GM23338 (cell line): ENCODE data around the gene NFIB. TPM values are rescaled to one million over a fixed set of nuclear protein-coding genes. Genes with fewer than 3 reads are reported as not detected.

Experiments used
- ATAC-seq: fragments of 200-7000 bp; cut with Tn5 transposase; 3 replicates; pipeline ENCODE4 v1.9.1; 2020
- DNase-seq: peaks from one replicate; pipeline ENCODE4 v3.0.0-alpha.2; 2015; ENCODE audit warnings: low spot score
- H2AFZ ChIP-seq: fragments of 200-600 bp; sonication (generic); 2 replicates; pipeline ENCODE4 v1.8.0; 2016; ENCODE audit warnings: antibody characterized with exemption, mild to moderate bottlenecking, moderate library complexity
- H3F3A ChIP-seq: fragments of 200-600 bp; sonication (generic); replicated peaks from 2 replicates; pipeline ENCODE4 v1.8.0; 2017; ENCODE audit warnings: antibody characterized with exemption, mixed run types, low read depth
- H3K27ac ChIP-seq: fragments of 200-600 bp; sonication (generic); 2 replicates; pipeline ENCODE4 v1.6.1; 2016; ENCODE audit warnings: low read depth
- H3K27me3 ChIP-seq: fragments of 200-600 bp; sonication (generic); 2 replicates; pipeline ENCODE4 v1.8.0; 2016; ENCODE audit warnings: mild to moderate bottlenecking, mixed run types, moderate library complexity; ENCODE audit not compliant: insufficient read depth
- H3K36me3 ChIP-seq: fragments of 200-600 bp; sonication (generic); 2 replicates; pipeline ENCODE4 v1.8.0; 2016; ENCODE audit warnings: mild to moderate bottlenecking; ENCODE audit not compliant: insufficient read depth
- H3K4me1 ChIP-seq: fragments of 200-600 bp; sonication (generic); 2 replicates; pipeline ENCODE4 v1.8.0; 2016; ENCODE audit warnings: mild to moderate bottlenecking, moderate library complexity; ENCODE audit not compliant: insufficient read depth
- H3K4me2 ChIP-seq: fragments of 200-600 bp; sonication (generic); 2 replicates; pipeline ENCODE4 v1.7.1; 2017; ENCODE audit warnings: mixed run types
- H3K4me3 ChIP-seq: fragments of 200-600 bp; sonication (generic); 2 replicates; pipeline ENCODE4 v1.6.1; 2016; ENCODE audit warnings: mixed run types
- H3K79me2 ChIP-seq: fragments of 200-600 bp; sonication (generic); replicated peaks from 2 replicates; pipeline ENCODE4 v1.8.0; 2017; ENCODE audit warnings: mild to moderate bottlenecking; ENCODE audit not compliant: insufficient read depth
- H3K9me2 ChIP-seq: fragments of 200-600 bp; sonication (generic); 2 replicates; pipeline ENCODE4 v1.8.0; 2017; ENCODE audit not compliant: insufficient read depth
- H4K20me1 ChIP-seq: fragments of 200-600 bp; sonication (generic); replicated peaks from 2 replicates; pipeline ENCODE4 v1.8.0; 2017; ENCODE audit warnings: mild to moderate bottlenecking; ENCODE audit not compliant: insufficient read depth
- H3K27ac Mint-ChIP-seq: 2 replicates; pipeline ENCODE4 v1.8.0; 2020; ENCODE audit warnings: inconsistent platforms, mild to moderate bottlenecking, moderate library complexity, mixed read lengths
- H3K27me3 Mint-ChIP-seq: 3 replicates; pipeline ENCODE4 v1.8.0; 2022; ENCODE audit warnings: low read depth, mild to moderate bottlenecking, moderate library complexity, mixed read lengths, inconsistent platforms; ENCODE audit not compliant: insufficient read depth, poor library complexity
- H3K36me3 Mint-ChIP-seq: 3 replicates; pipeline ENCODE4 v1.8.0; 2021; ENCODE audit warnings: low read depth, mild to moderate bottlenecking, inconsistent platforms, moderate library complexity, mixed read lengths
- H3K4me1 Mint-ChIP-seq: 3 replicates; pipeline ENCODE4 v1.8.0; 2020; ENCODE audit warnings: mild to moderate bottlenecking, inconsistent platforms, mixed read lengths
- H3K4me3 Mint-ChIP-seq: 3 replicates; pipeline ENCODE4 v1.8.0; 2021; ENCODE audit warnings: moderate library complexity, mild to moderate bottlenecking, inconsistent platforms, mixed read lengths
- H3K9me3 Mint-ChIP-seq: 3 replicates; pipeline ENCODE4 v1.8.0; 2020; ENCODE audit warnings: moderate library complexity, mild to moderate bottlenecking, inconsistent platforms, mixed read lengths
- CREB1 ChIP-seq: fragments of 250-450 bp; sonication (Bioruptor Pico); IDR thresholded peaks from 2 replicates; pipeline ENCODE4 v1.5.0; 2020; ENCODE audit warnings: low read depth, mild to moderate bottlenecking, moderate library complexity
- EZH2 ChIP-seq: fragments of 200-600 bp; sonication (generic); IDR thresholded peaks from one replicate; pipeline ENCODE4 v1.8.0; 2017; ENCODE audit warnings: antibody characterized with exemption, mild to moderate bottlenecking, low read depth; ENCODE audit not compliant: unreplicated experiment
- EZH2phosphoT487 ChIP-seq: fragments of 200-600 bp; sonication (generic); IDR thresholded peaks from one replicate; pipeline ENCODE4 v1.8.1; 2018; ENCODE audit warnings: antibody characterized with exemption; ENCODE audit not compliant: unreplicated experiment
- JUNB ChIP-seq: IDR thresholded peaks from one replicate; pipeline ENCODE4 v1.6.1; 2016; ENCODE audit warnings: antibody characterized with exemption; ENCODE audit not compliant: unreplicated experiment
- NANOG ChIP-seq: IDR thresholded peaks from 2 replicates; pipeline ENCODE4 v1.6.1; 2016; ENCODE audit warnings: antibody characterized with exemption, borderline replicate concordance
- POLR2AphosphoS5 ChIP-seq: IDR thresholded peaks from 2 replicates; pipeline ENCODE4 v1.6.1; 2016; ENCODE audit warnings: antibody characterized with exemption, low read depth
- STAT1 ChIP-seq: IDR thresholded peaks from one replicate; pipeline ENCODE4 v1.6.1; 2016; ENCODE audit warnings: antibody characterized with exemption; ENCODE audit not compliant: unreplicated experiment
- ZNF114 ChIP-seq: fragments of 250-450 bp; sonication (Bioruptor Pico); IDR thresholded peaks from 2 replicates; pipeline ENCODE4 v1.5.0; 2020; ENCODE audit warnings: mild to moderate bottlenecking, moderate library complexity
- ZNF331 ChIP-seq: fragments of 250-450 bp; sonication (Bioruptor Pico); IDR thresholded peaks from 2 replicates; pipeline ENCODE4 v1.5.0; 2020; ENCODE audit warnings: low read depth, mild to moderate bottlenecking, moderate library complexity
- polyA plus RNA-seq: library from polyadenylated mRNA; unstranded; fragments of >200 nt; fragmentation: Nextera tagmentation; extraction: Ambion mirVana; gene quantifications from 2 replicates; pipeline ENCODE4 v1.2.1, GENCODE V29; 2016
- total RNA-seq: library from RNA; depleted of rRNA; stranded (reverse); fragments of >200 nt; shearing (Covaris generic); gene quantifications from 2 replicates; pipeline ENCODE4 v1.2.3, GENCODE V29; 2014
- TF ChIP-seq, protein P1 (sequence below): IDR thresholded peaks from 2 replicates; pipeline ENCODE4 v1.6.1; 2016; ENCODE audit warnings: antibody characterized with exemption
- TF ChIP-seq, protein P2 (sequence below): fragments of 250-450 bp; sonication (Bioruptor Pico); IDR thresholded peaks from 2 replicates; pipeline ENCODE4 v1.5.0; 2020; ENCODE audit warnings: mild to moderate bottlenecking, moderate library complexity
- TF ChIP-seq, protein P3 (sequence below), 2 experiments: fragments of 200-600 bp in 1 of 2; sonication (generic) in 1 of 2; conservative IDR thresholded peaks; 2 replicates each; pipeline versions ENCODE4 v1.5.1 to v1.6.1; 2016 to 2017; ENCODE audit warnings: antibody characterized with exemption in 2 of 2, low read depth in 2 of 2, mild to moderate bottlenecking in 2 of 2, moderate library complexity in 1 of 2
- TF ChIP-seq, protein P4 (sequence below): IDR thresholded peaks from one replicate; pipeline ENCODE4 v1.6.1; 2018; ENCODE audit warnings: antibody characterized with exemption; ENCODE audit not compliant: unreplicated experiment

Gene NFIB
- total and polyA plus RNA-seq, 2 experiments from 2014 or later, result 3.9 to 4.7 TPM

DNA sequence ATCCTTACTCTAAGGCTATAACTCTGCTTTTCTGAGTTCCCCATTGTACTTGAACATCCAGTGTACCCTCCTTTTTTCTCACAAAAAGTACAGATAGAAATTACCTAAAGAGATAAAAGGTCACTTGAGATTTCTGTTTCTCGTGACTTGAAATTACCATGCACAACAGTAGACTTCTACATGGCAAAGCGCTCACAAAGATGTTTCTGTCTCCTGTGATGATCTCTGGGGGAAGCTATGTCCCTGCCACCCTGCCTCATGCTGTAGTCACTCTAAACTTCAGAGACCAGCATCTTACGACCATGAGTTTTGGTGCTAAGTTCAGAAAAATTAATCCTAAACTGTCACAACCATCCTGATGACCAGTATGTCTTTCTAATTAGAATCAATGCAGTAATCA lies 36.2 kb downstream of the NFIB start (continued):
- TF ChIP-seq JUNB (no peak), ZNF114 (CRISPR knock-in tag) (no peak), POLR2AphosphoS5 (no peak)

DNA sequence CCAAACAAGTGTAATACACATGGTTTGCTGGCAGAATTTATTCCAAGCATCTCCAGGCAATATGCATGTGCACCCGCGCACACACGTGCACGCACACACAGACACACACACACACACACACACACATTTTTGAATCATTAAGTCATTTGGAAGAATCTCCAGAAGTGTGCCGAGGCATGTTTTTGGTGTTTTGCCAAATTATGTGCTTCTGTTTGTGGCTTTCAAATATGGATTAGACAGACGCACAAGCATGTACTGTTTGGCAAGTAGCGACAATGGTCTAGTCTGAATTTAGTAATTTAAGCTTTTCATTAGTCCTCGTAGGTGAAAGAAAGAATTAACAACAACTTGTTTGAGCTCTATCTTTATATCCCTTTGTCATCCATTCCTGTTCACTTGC lies 36.7 kb downstream of the NFIB start:
- no peak for DNase-seq
- H3K36me3 ChIP-seq, result no peaks in the 10 kb centered on the region
- no peak overlapping the region for H3K27ac ChIP-seq
- H3K4me2 ChIP-seq, result no peak overlapping the region
- no peaks in the 10 kb centered on the region for H3K27me3 ChIP-seq
- H3K4me1 ChIP-seq, result peaks cover 47% of the 10 kb centered on the region
- Mint-ChIP-seq H3K27ac (peak overlapping the region; percentile 42; the same call in 1 of the 2 replicates), H3K4me3 (no peak overlapping the region), H3K9me3 (no peaks in the 10 kb centered on the region), H3K36me3 (no peaks in the 10 kb centered on the region), H3K4me1 (peaks cover 58% of the 10 kb centered on the region), H3K27me3 (no peaks in the 10 kb centered on the region)
- no peak overlapping the region for H3K4me3 ChIP-seq
- peaks cover 7% of the 10 kb centered on the region; the same call in 1 of the 2 replicates for H3F3A ChIP-seq
- TF ChIP-seq JUNB, result no peak
- TF ChIP-seq NANOG, result no peak
- TF ChIP-seq ZNF331 (CRISPR knock-in tag), result no peak
- no peak for TF ChIP-seq CREB1 (CRISPR knock-in tag)
- no peak for TF ChIP-seq EZH2
- TF ChIP-seq EZH2phosphoT487, result no peak
- TF ChIP-seq STAT1, result no peak
- TF ChIP-seq, protein P1, sequence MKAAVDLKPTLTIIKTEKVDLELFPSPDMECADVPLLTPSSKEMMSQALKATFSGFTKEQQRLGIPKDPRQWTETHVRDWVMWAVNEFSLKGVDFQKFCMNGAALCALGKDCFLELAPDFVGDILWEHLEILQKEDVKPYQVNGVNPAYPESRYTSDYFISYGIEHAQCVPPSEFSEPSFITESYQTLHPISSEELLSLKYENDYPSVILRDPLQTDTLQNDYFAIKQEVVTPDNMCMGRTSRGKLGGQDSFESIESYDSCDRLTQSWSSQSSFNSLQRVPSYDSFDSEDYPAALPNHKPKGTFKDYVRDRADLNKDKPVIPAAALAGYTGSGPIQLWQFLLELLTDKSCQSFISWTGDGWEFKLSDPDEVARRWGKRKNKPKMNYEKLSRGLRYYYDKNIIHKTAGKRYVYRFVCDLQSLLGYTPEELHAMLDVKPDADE, result no peak
- TF ChIP-seq, protein P2, sequence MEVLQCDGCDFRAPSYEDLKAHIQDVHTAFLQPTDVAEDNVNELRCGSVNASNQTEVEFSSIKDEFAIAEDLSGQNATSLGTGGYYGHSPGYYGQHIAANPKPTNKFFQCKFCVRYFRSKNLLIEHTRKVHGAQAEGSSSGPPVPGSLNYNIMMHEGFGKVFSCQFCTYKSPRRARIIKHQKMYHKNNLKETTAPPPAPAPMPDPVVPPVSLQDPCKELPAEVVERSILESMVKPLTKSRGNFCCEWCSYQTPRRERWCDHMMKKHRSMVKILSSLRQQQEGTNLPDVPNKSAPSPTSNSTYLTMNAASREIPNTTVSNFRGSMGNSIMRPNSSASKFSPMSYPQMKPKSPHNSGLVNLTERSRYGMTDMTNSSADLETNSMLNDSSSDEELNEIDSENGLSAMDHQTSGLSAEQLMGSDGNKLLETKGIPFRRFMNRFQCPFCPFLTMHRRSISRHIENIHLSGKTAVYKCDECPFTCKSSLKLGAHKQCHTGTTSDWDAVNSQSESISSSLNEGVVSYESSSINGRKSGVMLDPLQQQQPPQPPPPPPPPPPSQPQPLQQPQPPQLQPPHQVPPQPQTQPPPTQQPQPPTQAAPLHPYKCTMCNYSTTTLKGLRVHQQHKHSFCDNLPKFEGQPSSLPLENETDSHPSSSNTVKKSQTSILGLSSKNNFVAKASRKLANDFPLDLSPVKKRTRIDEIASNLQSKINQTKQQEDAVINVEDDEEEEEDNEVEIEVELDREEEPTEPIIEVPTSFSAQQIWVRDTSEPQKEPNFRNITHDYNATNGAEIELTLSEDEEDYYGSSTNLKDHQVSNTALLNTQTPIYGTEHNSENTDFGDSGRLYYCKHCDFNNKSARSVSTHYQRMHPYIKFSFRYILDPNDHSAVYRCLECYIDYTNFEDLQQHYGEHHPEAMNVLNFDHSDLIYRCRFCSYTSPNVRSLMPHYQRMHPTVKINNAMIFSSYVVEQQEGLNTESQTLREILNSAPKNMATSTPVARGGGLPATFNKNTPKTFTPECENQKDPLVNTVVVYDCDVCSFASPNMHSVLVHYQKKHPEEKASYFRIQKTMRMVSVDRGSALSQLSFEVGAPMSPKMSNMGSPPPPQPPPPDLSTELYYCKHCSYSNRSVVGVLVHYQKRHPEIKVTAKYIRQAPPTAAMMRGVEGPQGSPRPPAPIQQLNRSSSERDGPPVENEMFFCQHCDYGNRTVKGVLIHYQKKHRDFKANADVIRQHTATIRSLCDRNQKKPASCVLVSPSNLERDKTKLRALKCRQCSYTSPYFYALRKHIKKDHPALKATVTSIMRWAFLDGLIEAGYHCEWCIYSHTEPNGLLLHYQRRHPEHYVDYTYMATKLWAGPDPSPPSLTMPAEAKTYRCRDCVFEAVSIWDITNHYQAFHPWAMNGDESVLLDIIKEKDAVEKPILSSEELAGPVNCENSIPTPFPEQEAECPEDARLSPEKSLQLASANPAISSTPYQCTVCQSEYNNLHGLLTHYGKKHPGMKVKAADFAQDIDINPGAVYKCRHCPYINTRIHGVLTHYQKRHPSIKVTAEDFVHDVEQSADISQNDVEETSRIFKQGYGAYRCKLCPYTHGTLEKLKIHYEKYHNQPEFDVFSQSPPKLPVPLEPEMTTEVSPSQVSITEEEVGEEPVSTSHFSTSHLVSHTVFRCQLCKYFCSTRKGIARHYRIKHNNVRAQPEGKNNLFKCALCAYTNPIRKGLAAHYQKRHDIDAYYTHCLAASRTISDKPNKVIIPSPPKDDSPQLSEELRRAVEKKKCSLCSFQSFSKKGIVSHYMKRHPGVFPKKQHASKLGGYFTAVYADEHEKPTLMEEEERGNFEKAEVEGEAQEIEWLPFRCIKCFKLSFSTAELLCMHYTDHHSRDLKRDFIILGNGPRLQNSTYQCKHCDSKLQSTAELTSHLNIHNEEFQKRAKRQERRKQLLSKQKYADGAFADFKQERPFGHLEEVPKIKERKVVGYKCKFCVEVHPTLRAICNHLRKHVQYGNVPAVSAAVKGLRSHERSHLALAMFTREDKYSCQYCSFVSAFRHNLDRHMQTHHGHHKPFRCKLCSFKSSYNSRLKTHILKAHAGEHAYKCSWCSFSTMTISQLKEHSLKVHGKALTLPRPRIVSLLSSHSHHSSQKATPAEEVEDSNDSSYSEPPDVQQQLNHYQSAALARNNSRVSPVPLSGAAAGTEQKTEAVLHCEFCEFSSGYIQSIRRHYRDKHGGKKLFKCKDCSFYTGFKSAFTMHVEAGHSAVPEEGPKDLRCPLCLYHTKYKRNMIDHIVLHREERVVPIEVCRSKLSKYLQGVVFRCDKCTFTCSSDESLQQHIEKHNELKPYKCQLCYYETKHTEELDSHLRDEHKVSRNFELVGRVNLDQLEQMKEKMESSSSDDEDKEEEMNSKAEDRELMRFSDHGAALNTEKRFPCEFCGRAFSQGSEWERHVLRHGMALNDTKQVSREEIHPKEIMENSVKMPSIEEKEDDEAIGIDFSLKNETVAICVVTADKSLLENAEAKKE (CRISPR knock-in tag), result no peak
- TF ChIP-seq, protein P3, sequence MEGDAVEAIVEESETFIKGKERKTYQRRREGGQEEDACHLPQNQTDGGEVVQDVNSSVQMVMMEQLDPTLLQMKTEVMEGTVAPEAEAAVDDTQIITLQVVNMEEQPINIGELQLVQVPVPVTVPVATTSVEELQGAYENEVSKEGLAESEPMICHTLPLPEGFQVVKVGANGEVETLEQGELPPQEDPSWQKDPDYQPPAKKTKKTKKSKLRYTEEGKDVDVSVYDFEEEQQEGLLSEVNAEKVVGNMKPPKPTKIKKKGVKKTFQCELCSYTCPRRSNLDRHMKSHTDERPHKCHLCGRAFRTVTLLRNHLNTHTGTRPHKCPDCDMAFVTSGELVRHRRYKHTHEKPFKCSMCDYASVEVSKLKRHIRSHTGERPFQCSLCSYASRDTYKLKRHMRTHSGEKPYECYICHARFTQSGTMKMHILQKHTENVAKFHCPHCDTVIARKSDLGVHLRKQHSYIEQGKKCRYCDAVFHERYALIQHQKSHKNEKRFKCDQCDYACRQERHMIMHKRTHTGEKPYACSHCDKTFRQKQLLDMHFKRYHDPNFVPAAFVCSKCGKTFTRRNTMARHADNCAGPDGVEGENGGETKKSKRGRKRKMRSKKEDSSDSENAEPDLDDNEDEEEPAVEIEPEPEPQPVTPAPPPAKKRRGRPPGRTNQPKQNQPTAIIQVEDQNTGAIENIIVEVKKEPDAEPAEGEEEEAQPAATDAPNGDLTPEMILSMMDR (conservative IDR thresholded peaks at IDR 0.05; ENCODE audit: low read depth in 2 of 2), result no peak
- TF ChIP-seq, protein P4, sequence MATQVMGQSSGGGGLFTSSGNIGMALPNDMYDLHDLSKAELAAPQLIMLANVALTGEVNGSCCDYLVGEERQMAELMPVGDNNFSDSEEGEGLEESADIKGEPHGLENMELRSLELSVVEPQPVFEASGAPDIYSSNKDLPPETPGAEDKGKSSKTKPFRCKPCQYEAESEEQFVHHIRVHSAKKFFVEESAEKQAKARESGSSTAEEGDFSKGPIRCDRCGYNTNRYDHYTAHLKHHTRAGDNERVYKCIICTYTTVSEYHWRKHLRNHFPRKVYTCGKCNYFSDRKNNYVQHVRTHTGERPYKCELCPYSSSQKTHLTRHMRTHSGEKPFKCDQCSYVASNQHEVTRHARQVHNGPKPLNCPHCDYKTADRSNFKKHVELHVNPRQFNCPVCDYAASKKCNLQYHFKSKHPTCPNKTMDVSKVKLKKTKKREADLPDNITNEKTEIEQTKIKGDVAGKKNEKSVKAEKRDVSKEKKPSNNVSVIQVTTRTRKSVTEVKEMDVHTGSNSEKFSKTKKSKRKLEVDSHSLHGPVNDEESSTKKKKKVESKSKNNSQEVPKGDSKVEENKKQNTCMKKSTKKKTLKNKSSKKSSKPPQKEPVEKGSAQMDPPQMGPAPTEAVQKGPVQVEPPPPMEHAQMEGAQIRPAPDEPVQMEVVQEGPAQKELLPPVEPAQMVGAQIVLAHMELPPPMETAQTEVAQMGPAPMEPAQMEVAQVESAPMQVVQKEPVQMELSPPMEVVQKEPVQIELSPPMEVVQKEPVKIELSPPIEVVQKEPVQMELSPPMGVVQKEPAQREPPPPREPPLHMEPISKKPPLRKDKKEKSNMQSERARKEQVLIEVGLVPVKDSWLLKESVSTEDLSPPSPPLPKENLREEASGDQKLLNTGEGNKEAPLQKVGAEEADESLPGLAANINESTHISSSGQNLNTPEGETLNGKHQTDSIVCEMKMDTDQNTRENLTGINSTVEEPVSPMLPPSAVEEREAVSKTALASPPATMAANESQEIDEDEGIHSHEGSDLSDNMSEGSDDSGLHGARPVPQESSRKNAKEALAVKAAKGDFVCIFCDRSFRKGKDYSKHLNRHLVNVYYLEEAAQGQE, result no peak
- TF ChIP-seq POLR2AphosphoS5, result no peak
- no peak for TF ChIP-seq ZNF114 (CRISPR knock-in tag)
- H4K20me1 ChIP-seq, result no peaks in the 10 kb centered on the region
- no peak overlapping the region for H2AFZ ChIP-seq
- no peak for ATAC-seq
- no peaks in the 10 kb centered on the region for H3K79me2 ChIP-seq
- no peaks in the 10 kb centered on the region for H3K9me2 ChIP-seq
